Ectodermal cell (in vitro differentiated cells): ENCODE results near the gene KLHL1.

Experiments used
- H3K27ac ChIP-seq: 2 replicates; pipeline ENCODE4 v1.7.0; 2013; ENCODE audit warnings: mild to moderate bottlenecking, low read depth, low read length; ENCODE audit not compliant: insufficient read depth, poor library complexity, severe bottlenecking
- H3K27me3 ChIP-seq: 2 replicates; pipeline ENCODE4 v1.7.0; 2013; ENCODE audit warnings: mild to moderate bottlenecking, low read length; ENCODE audit not compliant: insufficient read depth, control insufficient read depth, poor library complexity, severe bottlenecking
- H3K36me3 ChIP-seq: one replicate; pipeline ENCODE4 v1.7.0; 2013; ENCODE audit warnings: low read length; ENCODE audit not compliant: control insufficient read depth, insufficient read depth
- H3K4me1 ChIP-seq: one replicate; pipeline ENCODE4 v1.7.0; 2013; ENCODE audit warnings: low read length; ENCODE audit not compliant: control insufficient read depth, insufficient read depth
- H3K4me3 ChIP-seq: 2 replicates; pipeline ENCODE4 v1.7.0; 2013; ENCODE audit warnings: low read depth, low read length, control low read depth; ENCODE audit not compliant: insufficient read depth
- H3K9me3 ChIP-seq: 2 replicates; pipeline ENCODE4 v1.7.0; 2013; ENCODE audit warnings: mild to moderate bottlenecking, low read length, moderate library complexity; ENCODE audit not compliant: control insufficient read depth
- WGBS, 2 experiments: methylation state at CpG; one replicate each; pipeline ENCODE4 v1.1.7; 2013; ENCODE audit warnings: missing lambda C conversion rate in 2 of 2; 5-methylcytosine and 5-hydroxymethylcytosine counted together

Gene KLHL1

GRCh38 chr13:70022646-70023045 is 85.6 kb downstream of the KLHL1 start:
- WGBS, 2 experiments, result 86 to 90% methylated on average over 2 to 3 of the region's 3 CpGs
- Histone ChIP-seq H3K27me3 (no peaks in the 10 kb centered on the region), H3K9me3 (no peaks in the 10 kb centered on the region), H3K4me3 (no peak overlapping the region), H3K27ac (no peak overlapping the region), H3K36me3 (no peaks in the 10 kb centered on the region), H3K4me1 (no peaks in the 10 kb centered on the region)

DNA sequence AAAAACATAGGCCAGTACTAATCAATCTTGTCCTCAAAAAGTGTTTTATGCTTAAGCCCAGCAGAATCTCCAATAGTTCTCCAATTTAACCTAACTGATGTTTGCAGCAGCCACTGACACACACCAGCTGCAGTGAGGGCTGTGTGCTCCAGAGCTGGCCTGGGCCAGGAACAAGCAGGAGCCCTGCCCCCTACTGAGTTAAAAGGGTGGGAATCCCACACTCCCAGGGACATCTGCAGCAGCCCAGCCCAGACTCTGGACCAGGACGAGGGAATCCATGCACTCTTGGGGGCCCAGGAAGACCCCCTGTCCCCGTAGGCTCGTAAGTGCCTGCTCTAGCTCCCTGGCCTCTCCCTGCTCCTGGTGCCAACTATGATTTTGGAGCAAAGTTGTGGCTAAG is 92.1 kb downstream of the KLHL1 start:
- Histone ChIP-seq H3K4me3 (no peak overlapping the region), H3K27me3 (no peaks in the 10 kb centered on the region), H3K4me1 (no peaks in the 10 kb centered on the region), H3K27ac (no peak overlapping the region), H3K9me3 (no peaks in the 10 kb centered on the region), H3K36me3 (no peaks in the 10 kb centered on the region)
- 84 to 86% methylated on average over 3 of the region's 3 CpGs for WGBS, 2 experiments

- Histone ChIP-seq H3K4me1 (no peaks in the 10 kb centered on the region), H3K27ac (no peak overlapping the region), H3K4me3 (no peak overlapping the region), H3K9me3 (no peaks in the 10 kb centered on the region), H3K36me3 (no peaks in the 10 kb centered on the region), H3K27me3 (no peaks in the 10 kb centered on the region)
Measured at GRCh38 chr13:70014337-70014736, 93.9 kb downstream of the KLHL1 start.

- H3K27me3 ChIP-seq, result no peaks in the 10 kb centered on the region
- H3K4me1 ChIP-seq, result no peaks in the 10 kb centered on the region
- no peaks in the 10 kb centered on the region for H3K36me3 ChIP-seq
- no peak overlapping the region for H3K27ac ChIP-seq
- 86 to 93% methylated on average over 2 of the region's 2 CpGs for WGBS, 2 experiments
- no peak overlapping the region for H3K4me3 ChIP-seq
- no peaks in the 10 kb centered on the region for H3K9me3 ChIP-seq
Measured at GRCh38 chr13:69999875-70000274, 108.4 kb downstream of the KLHL1 start.

DNA sequence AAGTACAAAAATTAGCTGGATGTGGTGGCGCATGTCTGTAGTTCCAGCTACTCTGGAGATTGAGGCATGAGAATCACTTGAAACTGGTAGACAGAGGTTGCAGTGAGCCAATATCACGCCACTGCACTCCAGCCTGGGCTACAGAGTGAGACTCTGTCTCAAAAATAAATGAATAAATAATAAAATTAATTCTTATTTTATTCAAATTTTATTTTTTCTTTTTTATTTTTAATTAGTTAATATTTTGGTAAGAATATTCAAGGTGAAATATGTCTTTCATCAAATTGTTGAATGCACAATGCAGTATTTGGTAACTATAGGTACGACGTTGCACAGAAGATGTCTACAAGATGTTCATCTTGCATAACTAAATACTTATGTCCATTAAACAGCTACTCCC is 111.2 kb downstream of the KLHL1 start:
- no peaks in the 10 kb centered on the region for H3K27me3 ChIP-seq
- no peaks in the 10 kb centered on the region for H3K9me3 ChIP-seq
- H3K36me3 ChIP-seq, result no peaks in the 10 kb centered on the region
- 92 to 100% methylated on average over 3 to 4 of the region's 4 CpGs for WGBS, 2 experiments
- H3K4me3 ChIP-seq, result no peak overlapping the region
- no peak overlapping the region for H3K27ac ChIP-seq
- no peaks in the 10 kb centered on the region for H3K4me1 ChIP-seq

DNA sequence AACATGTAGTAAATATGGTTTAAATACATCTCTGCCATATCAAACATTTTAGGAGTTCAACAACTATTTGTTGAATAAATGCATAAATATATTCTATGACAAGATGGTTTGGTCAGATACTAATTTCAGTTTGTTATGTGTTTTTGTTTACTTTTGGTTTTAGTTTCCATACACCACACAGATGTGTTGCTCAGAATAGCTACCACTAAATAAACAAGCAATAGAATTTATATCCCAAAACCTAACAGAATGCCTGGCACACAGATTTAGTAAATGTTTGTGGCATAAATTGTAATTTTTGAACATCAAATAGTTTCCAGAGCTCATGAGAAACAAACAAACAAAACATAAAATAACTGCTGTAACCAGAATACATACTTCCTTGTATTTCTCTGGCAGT is 127.5 kb downstream of the KLHL1 start:
- H3K4me1 ChIP-seq, result no peaks in the 10 kb centered on the region
- no peaks in the 10 kb centered on the region for H3K9me3 ChIP-seq
- no peaks in the 10 kb centered on the region for H3K36me3 ChIP-seq
- no peak overlapping the region for H3K27ac ChIP-seq
- no peak overlapping the region for H3K4me3 ChIP-seq
- no peaks in the 10 kb centered on the region for H3K27me3 ChIP-seq

DNA sequence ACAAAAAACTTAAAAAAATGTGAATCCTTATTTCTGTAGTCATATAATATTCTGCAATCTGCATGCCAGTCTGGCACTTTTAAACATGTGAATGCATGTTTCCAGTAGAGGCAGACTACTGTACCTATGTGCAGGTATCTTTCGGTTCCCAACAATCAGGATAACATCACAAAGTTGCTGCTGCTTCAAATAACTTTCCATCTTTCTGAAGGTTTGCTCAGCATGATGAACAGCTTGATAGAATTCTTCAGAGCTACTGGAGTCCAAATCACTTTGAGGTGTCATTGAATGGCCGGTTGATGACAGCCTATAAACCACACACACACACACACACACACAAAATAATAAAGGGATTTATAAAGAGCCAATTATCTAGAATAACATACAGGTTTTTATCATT is 132.8 kb downstream of the KLHL1 start:
- H3K27me3 ChIP-seq, result no peaks in the 10 kb centered on the region
- 76 to 95% methylated on average over 1 to 2 of the region's 2 CpGs for WGBS, 2 experiments

DNA sequence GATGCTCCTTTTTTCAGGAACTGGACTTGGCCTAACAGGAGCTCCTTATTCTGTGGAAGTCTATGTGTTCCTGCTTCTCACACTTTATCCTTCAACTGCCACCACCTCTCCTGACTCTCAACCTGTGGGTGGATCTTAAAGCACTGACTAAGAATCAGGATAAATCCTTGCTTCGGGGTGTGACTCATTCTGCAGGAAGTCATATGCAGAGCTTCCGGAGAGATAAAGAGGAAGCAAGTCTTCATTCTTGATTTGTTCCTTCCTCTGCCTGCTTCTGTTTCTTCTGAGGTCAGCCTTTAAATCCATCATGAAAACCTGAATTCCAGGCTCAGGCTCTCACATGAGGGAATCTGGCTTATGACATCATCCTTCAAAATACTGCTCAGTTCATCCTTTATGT is 137.7 kb downstream of the KLHL1 start:
- no peaks in the 10 kb centered on the region for H3K9me3 ChIP-seq
- no peaks in the 10 kb centered on the region for H3K4me1 ChIP-seq
- H3K4me3 ChIP-seq, result no peak overlapping the region
- H3K36me3 ChIP-seq, result no peaks in the 10 kb centered on the region
- no peaks in the 10 kb centered on the region for H3K27me3 ChIP-seq
- 81% methylated on average over 2 of the region's 2 CpGs for WGBS, 2 experiments
- H3K27ac ChIP-seq, result no peak overlapping the region

More for the DNA sequence above, 132.8 kb downstream of the KLHL1 start:
- Histone ChIP-seq H3K36me3 (no peaks in the 10 kb centered on the region), H3K4me3 (no peak overlapping the region), H3K9me3 (no peaks in the 10 kb centered on the region), H3K4me1 (no peaks in the 10 kb centered on the region), H3K27ac (no peak overlapping the region)

GRCh38 chr13:69959046-69959445 is 149.2 kb downstream of the KLHL1 start:
- Histone ChIP-seq H3K4me1 (no peaks in the 10 kb centered on the region), H3K4me3 (no peak overlapping the region), H3K9me3 (no peaks in the 10 kb centered on the region), H3K36me3 (no peaks in the 10 kb centered on the region), H3K27me3 (no peaks in the 10 kb centered on the region), H3K27ac (no peak overlapping the region)
- 82 to 91% methylated on average over 1 to 2 of the region's 2 CpGs for WGBS, 2 experiments

- H3K27ac ChIP-seq, result no peak overlapping the region
- H3K4me3 ChIP-seq, result no peak overlapping the region
- no peaks in the 10 kb centered on the region for H3K27me3 ChIP-seq
- H3K4me1 ChIP-seq, result no peaks in the 10 kb centered on the region
- WGBS, 2 experiments, result 92 to 99% methylated on average over 3 to 5 of the region's 5 CpGs
- no peaks in the 10 kb centered on the region for H3K36me3 ChIP-seq
- no peaks in the 10 kb centered on the region for H3K9me3 ChIP-seq
Measured at GRCh38 chr13:69956839-69957238, 151.4 kb downstream of the KLHL1 start.

DNA sequence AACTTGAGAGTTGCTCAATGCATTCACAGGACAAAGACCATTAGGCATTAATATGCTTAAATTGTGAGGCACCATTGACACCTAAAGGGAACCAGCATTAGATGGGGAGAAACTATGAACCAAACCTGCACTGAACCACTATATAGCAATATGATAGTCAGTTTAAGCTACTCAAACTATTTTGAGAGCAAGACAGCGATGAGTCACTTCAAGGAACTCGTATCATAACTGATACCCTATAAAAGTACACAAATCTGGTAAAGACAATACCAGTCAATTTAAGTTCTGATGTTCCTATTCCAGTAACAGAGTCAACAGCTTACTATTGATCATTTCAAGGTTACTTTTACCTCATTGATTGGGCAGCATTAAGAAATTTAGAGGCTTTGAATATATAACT is 151.9 kb downstream of the KLHL1 start:
- 96 to 98% methylated on average over 2 of the region's 2 CpGs for WGBS, 2 experiments

More for the DNA sequence above, 151.9 kb downstream of the KLHL1 start:
- Histone ChIP-seq H3K4me3 (no peak overlapping the region), H3K27me3 (no peaks in the 10 kb centered on the region), H3K9me3 (no peaks in the 10 kb centered on the region), H3K27ac (no peak overlapping the region), H3K4me1 (no peaks in the 10 kb centered on the region), H3K36me3 (no peaks in the 10 kb centered on the region)
